HEK293T (cell line): ENCODE results near the gene SOS2.

ENCODE experiments used
- ARNT ChIP-seq: fragments of 450-650 bp; IDR thresholded peaks from 2 replicates; pipeline ENCODE4 v1.6.1; 2017; ENCODE audit warnings: mild to moderate bottlenecking
- BHLHE40 ChIP-seq: fragments of 450-650 bp; IDR thresholded peaks from 2 replicates; pipeline ENCODE4 v1.6.1; 2016; ENCODE audit warnings: mild to moderate bottlenecking, moderate library complexity, borderline replicate concordance
- CTBP1 ChIP-seq: fragments of 450-650 bp; IDR thresholded peaks from 2 replicates; pipeline ENCODE4 v1.6.1; 2016; ENCODE audit warnings: borderline replicate concordance
- FOXA1 ChIP-seq: fragments of 450-650 bp; IDR thresholded peaks from 2 replicates; pipeline ENCODE4 v1.6.1; 2016; ENCODE audit warnings: mild to moderate bottlenecking
- FOXM1 ChIP-seq: fragments of 450-650 bp; IDR thresholded peaks from 2 replicates; pipeline ENCODE4 v1.6.1; 2017; ENCODE audit warnings: mild to moderate bottlenecking, borderline replicate concordance
- HDGF ChIP-seq: fragments of 450-650 bp; IDR thresholded peaks from 2 replicates; pipeline ENCODE4 v1.6.1; 2017; ENCODE audit warnings: antibody characterized with exemption, borderline replicate concordance
- LEF1 ChIP-seq: fragments of 450-650 bp; IDR thresholded peaks from 2 replicates; pipeline ENCODE4 v1.6.1; 2017; ENCODE audit warnings: mild to moderate bottlenecking, borderline replicate concordance
- NFRKB ChIP-seq: fragments of 450-650 bp; IDR thresholded peaks from 2 replicates; pipeline ENCODE4 v1.6.1; 2016; ENCODE audit warnings: mild to moderate bottlenecking, moderate library complexity
- SP1 ChIP-seq: fragments of 450-650 bp; IDR thresholded peaks from 2 replicates; pipeline ENCODE4 v1.6.1; 2017
- SUZ12 ChIP-seq: fragments of 450-650 bp; IDR thresholded peaks from 2 replicates; pipeline ENCODE4 v1.6.1; 2016; ENCODE audit warnings: mild to moderate bottlenecking
- TARDBP ChIP-seq: fragments of 450-650 bp; IDR thresholded peaks from 2 replicates; pipeline ENCODE4 v1.6.1; 2016
- ZNF384 ChIP-seq: fragments of 450-650 bp; IDR thresholded peaks from 2 replicates; pipeline ENCODE4 v1.6.1; 2016
- TF ChIP-seq, protein P1 (sequence below): fragments of 450-650 bp; IDR thresholded peaks from 2 replicates; pipeline ENCODE4 v1.6.1; 2016

- TF ChIP-seq HDGF (no peak), SUZ12 (no peak), TARDBP (no peak), BHLHE40 (no peak), SP1 (no peak), NFRKB (no peak), FOXA1 (no peak), LEF1 (no peak), FOXM1 (no peak), CTBP1 (no peak), ARNT (no peak), ZNF384 (no peak)
- TF ChIP-seq, protein P1, sequence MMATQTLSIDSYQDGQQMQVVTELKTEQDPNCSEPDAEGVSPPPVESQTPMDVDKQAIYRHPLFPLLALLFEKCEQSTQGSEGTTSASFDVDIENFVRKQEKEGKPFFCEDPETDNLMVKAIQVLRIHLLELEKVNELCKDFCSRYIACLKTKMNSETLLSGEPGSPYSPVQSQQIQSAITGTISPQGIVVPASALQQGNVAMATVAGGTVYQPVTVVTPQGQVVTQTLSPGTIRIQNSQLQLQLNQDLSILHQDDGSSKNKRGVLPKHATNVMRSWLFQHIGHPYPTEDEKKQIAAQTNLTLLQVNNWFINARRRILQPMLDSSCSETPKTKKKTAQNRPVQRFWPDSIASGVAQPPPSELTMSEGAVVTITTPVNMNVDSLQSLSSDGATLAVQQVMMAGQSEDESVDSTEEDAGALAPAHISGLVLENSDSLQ = no peak
Observed at GRCh38 chr14:50262865-50263264, 31.5 kb upstream of the SOS2 start.
